Left renal pelvis (tissue), 4 donors: Measurements from ENCODE around the gene ABCD4. TPM values are rescaled to one million over a fixed set of nuclear protein-coding genes. Genes with fewer than 3 reads are reported as not detected.
"Not testable (repeated sequence)": the region's sequence is repeated elsewhere in the genome, so short reads cannot be mapped to it uniquely, and the experiment has no call there.

ENCODE experiments used
- DNase-seq, 4 donors: peaks; one replicate each; pipeline ENCODE4 v3.0.0-alpha.2; 2013; ENCODE audit warnings: low read depth in 4 of 4, low spot score in 3 of 4
- polyA plus RNA-seq, 4 donors: library from polyadenylated mRNA; unstranded; fragments of 120-200 nt; gene quantifications; one replicate each; pipeline ENCODE4 v1.2.1, GENCODE V29; 2013; ENCODE audit not compliant: insufficient read length in 4 of 4

The ABCD4 gene
- 100 to 1,000 TPM in 2 of 4 donors, 10 to 100 TPM in 2; 70.7 to 143 (median 88.7) TPM for polyA plus RNA-seq

- DNase-seq, result peak; percentile 75 to 86 (median 83)
Measured at GRCh38 chr14:74302634-74303569, at the start of gene ABCD4. Gene ABCD4, minus strand, starts transcription at chr14:74302934. Its CDS starts 22 bp downstream, at chr14:74302912.

GRCh38 chr14:74350928-74351323 lies 48.2 kb upstream of the ABCD4 start:
- no peak for DNase-seq

- no peak for DNase-seq
Measured at GRCh38 chr14:74350211-74350927, 47.6 kb upstream of the ABCD4 start.

- DNase-seq, result no peak
Measured at GRCh38 chr14:74349757-74350156, 47.0 kb upstream of the ABCD4 start.

- no peak for DNase-seq
Measured at GRCh38 chr14:74348735-74349463, 46.2 kb upstream of the ABCD4 start.

GRCh38 chr14:74348241-74348734 lies 45.6 kb upstream of the ABCD4 start, which contains the start of gene VRTN:
Gene VRTN, plus strand, starts transcription at chr14:74348471. Its CDS starts 8,313 bp downstream, at chr14:74356784.
- DNase-seq, result no peak

GRCh38 chr14:74347795-74348100 lies 45.0 kb upstream of the ABCD4 start:
- DNase-seq, result no peak

- no peak for DNase-seq
Measured at GRCh38 chr14:74347097-74347794, 44.5 kb upstream of the ABCD4 start.

GRCh38 chr14:74346341-74346740 lies 43.6 kb upstream of the ABCD4 start:
- no peak for DNase-seq

- DNase-seq, result no peak
Measured at GRCh38 chr14:74333909-74334308, 31.2 kb upstream of the ABCD4 start.

GRCh38 chr14:74329950-74330552 lies 27.3 kb upstream of the ABCD4 start:
- DNase-seq, result not testable (repeated sequence)

GRCh38 chr14:74326369-74327152 lies 23.8 kb upstream of the ABCD4 start:
- DNase-seq, result peak in 1 of 4 donors; percentile 24

GRCh38 chr14:74325446-74325845 lies 22.7 kb upstream of the ABCD4 start:
- DNase-seq, result no peak

GRCh38 chr14:74324931-74325361 lies 22.2 kb upstream of the ABCD4 start:
- DNase-seq, result no peak

GRCh38 chr14:74314576-74314975 lies 11.8 kb upstream of the ABCD4 start:
- no peak for DNase-seq

GRCh38 chr14:74313601-74314000 lies 10.9 kb upstream of the ABCD4 start:
- no peak for DNase-seq

GRCh38 chr14:74312161-74312560 lies 9.4 kb upstream of the ABCD4 start:
- DNase-seq, result no peak

GRCh38 chr14:74309125-74310022 lies 6.6 kb upstream of the ABCD4 start:
- no peak for DNase-seq
